ENCODE data around the gene NOTO.
"Not testable (repeated sequence)": the region's sequence is repeated elsewhere in the genome, so short reads cannot be mapped to it uniquely, and the experiment has no call there.

- not testable (repeated sequence) for TF ChIP-seq CTCF (optimal IDR thresholded peaks at IDR 0.05 in 1 of 3, IDR thresholded peaks at IDR 0.05 in 1 of 3, conservative IDR thresholded peaks at IDR 0.05 in 1 of 3; ENCODE audit: extremely low read depth in 1 of 3, insufficient read depth in 2 of 3, low read length in 3 of 3); EZH2 (IDR thresholded peaks at IDR 0.05; ENCODE audit: low read length)
Measured at GRCh38 chr2:73165978-73166377, 36.4 kb upstream of the NOTO start.
